GM18909 (cell line): ENCODE measurements around the gene TUFT1.
"Not testable (repeated sequence)": the region's sequence is repeated elsewhere in the genome, so short reads cannot be mapped to it uniquely, and the experiment has no call there.

ENCODE experiments used
- ATAC-seq: cut with Tn5 transposase; IDR thresholded peaks from one replicate; pipeline ENCODE4 v1.9.1; 2021; ENCODE audit warnings: mild to moderate bottlenecking; ENCODE audit not compliant: unreplicated experiment, poor library complexity

TUFT1 gene

GRCh38 chr1:151612501-151613281, 72.6 kb downstream of the TUFT1 start:
- ATAC-seq, result peak; percentile 17

- no peak for ATAC-seq
Measured at GRCh38 chr1:151613282-151613780, 73.2 kb downstream of the TUFT1 start.

GRCh38 chr1:151615711-151616504, 75.8 kb downstream of the TUFT1 start:
- no peak for ATAC-seq

GRCh38 chr1:151616505-151616849, 76.4 kb downstream of the TUFT1 start:
- ATAC-seq, result no peak

GRCh38 chr1:151618003-151618402, 77.9 kb downstream of the TUFT1 start:
- no peak for ATAC-seq

- ATAC-seq, result no peak
Measured at GRCh38 chr1:151618470-151618869, 78.4 kb downstream of the TUFT1 start.

- not testable (repeated sequence) for ATAC-seq
Measured at GRCh38 chr1:151618996-151619395, 78.9 kb downstream of the TUFT1 start.

- ATAC-seq, result no peak
Measured at GRCh38 chr1:151619489-151620093, 79.5 kb downstream of the TUFT1 start.

- ATAC-seq, result no peak
Measured at GRCh38 chr1:151620286-151620685, 80.2 kb downstream of the TUFT1 start.

- no peak for ATAC-seq
Measured at GRCh38 chr1:151621351-151621750, 81.2 kb downstream of the TUFT1 start.

- ATAC-seq, result no peak
Measured at GRCh38 chr1:151624783-151625182, 84.7 kb downstream of the TUFT1 start.

- ATAC-seq, result no peak
Measured at GRCh38 chr1:151626740-151627334, 86.7 kb downstream of the TUFT1 start.

GRCh38 chr1:151629278-151629677, 89.2 kb downstream of the TUFT1 start:
- ATAC-seq, result no peak
